NCI-H2196 treated with DMSO at 0.1 percent for 48 hours (cell line): Measurements from ENCODE around the gene CNTNAP5.

ENCODE experiments used
- DNase-seq: peaks from one replicate; lab custom pipeline; 2025; ENCODE audit not compliant: unreplicated experiment; lab: John Stamatoyannopoulos, UW

CNTNAP5 gene

DNA sequence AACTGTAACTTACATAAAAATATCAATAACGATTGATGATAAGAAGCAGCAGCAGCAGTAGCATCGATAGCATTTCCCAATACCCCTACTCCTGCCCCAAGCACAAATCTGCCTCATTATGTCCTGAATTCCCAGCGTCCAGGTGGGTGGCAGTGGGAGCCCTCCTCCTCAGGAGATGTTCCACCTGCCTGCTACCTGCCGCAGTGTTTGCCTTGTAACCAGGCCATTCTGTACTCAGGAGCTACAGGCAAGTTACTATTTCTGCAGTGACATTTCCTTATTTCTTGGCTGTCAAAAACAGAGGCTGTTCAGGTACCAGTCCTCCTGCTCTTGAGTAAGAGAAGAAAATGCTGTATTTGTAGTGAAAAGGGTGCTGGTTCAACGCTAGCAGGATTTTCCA, 236.4 kb downstream of the CNTNAP5 start:
- no peak for DNase-seq

GRCh38 chr2:124264551-124265091, 239.5 kb downstream of the CNTNAP5 start:
- no peak for DNase-seq

DNA sequence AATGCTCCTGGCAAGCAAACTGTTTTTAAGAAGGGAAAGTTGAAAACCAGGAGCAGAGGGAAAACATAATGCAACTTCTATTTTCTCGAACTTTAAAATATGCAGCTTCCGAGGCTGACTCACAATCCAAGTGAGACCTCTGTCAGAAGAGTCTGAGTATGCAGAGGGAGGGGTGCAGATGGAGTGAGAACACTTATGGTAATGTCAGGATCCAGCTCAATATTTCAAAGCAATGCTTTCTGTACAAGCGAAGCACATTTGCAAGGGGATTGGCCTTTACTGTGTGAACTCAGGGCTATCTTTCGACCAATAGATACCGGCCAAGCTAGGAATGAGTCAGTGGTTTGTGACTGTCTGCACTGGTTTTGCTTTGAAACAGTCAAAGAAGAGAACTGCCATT, 242.7 kb downstream of the CNTNAP5 start:
- DNase-seq: no peak

- no peak for DNase-seq
Observed at GRCh38 chr2:124269348-124269747, 244.3 kb downstream of the CNTNAP5 start.

GRCh38 chr2:124272261-124272841, 247.3 kb downstream of the CNTNAP5 start:
- DNase-seq: no peak

DNA sequence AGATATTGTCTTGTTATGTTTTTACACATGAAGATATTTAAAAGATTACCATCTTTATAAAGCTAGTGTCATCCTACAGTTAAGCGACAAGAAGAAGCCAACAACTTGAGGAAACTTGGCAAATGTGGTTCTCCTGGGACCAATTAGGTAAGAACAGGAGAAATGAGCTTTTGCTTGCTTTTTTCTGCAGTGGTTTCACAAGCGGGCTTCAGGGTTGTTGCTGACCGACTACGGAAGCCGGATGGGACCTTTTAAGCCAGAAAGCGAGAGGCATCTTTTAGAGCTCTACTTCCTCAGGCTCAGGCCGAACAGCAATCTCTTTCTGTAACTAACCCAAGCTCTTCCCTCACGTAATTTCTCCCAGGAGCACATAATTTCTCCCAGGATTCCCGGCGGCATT, 256.5 kb downstream of the CNTNAP5 start:
- no peak for DNase-seq

GRCh38 chr2:124283096-124283495, 258.0 kb downstream of the CNTNAP5 start:
- DNase-seq: peak; percentile 63

GRCh38 chr2:124286089-124286783, 261.1 kb downstream of the CNTNAP5 start:
- DNase-seq: no peak

DNA sequence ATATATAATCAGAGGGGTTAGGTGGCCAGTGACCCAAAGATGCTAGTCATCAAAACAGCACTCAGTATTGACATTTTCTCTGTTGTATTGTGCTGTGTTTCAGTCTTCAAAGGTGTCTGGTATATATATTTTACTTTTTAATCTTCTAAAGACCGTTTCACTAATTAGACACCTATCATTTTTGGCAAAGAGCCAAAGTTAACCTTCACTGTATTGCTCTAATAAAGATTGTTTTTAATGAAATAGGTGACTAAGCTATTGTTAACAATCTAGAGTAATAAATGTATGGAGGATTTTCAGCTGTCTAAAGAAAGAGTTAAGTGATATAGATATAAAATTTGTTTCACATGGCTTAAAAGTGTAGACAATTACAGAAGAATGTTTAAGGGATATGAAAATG, 264.0 kb downstream of the CNTNAP5 start:
- no peak for DNase-seq

DNA sequence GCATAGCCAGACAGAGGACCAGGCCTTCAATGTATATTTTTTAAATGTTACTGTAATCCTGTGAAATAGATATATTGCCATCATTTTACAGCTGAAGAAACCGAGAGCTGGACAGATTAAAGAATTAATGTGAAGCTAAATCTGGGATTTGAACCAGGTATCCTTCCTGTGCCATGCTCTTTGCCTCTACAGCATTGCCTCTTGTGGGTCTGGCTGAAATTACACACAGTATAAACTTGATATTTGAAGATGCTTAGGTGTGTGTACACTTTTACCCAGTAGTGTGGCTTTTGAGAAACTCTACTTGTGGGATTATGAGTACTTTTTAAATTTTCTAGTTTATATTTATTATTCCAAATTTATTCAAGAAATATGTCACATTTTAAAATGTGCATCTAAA, 264.5 kb downstream of the CNTNAP5 start:
- no peak for DNase-seq

DNA sequence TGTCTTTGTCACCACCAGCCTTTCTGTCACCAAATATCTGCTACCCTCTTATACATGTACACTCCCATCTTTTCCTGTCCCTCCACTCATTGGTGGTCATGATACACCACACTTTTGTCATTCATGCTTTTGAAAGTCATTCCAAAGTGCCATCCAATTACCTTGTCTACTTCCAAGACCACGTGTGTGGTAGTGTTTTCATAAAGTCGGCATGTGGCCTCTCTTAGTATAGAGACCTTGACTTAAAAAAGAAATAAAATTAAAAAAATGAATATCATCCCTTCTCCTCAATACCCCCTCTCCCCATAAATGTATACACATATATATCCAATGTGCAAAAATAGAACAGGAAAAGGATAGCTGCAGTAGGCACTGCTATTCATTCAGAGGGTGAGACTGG, 271.4 kb downstream of the CNTNAP5 start:
- no peak for DNase-seq

- no peak for DNase-seq
Observed at GRCh38 chr2:124301915-124302314, 276.8 kb downstream of the CNTNAP5 start.

DNA sequence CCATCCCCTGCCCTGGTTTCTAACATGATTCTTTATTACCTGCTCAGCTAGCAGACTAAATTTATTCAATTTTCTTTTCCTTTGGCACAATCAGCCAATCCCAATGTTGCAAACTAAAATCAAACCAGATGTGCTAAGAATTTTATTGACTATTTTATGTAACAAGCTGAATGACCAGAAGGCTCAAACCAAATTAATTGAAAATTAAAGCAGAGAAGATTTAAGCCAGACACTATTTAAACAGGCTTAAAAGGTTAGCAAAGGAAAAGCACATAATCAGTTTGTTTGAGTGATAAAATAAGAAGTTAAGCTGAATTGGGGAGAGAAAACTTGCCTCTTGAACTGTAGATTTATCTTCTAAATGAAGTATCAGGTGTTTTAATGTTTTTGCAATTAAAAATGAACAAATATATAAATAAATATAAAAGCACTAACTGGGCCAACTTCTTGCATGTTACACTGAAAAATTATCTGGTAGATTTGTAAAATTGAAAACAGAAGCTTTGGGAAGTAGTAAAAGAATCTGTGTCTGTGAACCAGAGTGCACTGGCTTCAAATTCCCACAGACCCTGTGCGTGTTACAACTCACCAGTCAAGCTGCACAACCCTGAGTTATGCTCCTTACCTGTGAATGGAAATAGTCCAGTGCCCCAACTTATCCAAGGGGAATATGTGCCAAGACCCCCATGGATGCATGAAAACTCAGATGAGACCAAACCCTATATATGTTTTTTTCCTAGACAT, 283.4 kb downstream of the CNTNAP5 start:
- DNase-seq: no peak

DNA sequence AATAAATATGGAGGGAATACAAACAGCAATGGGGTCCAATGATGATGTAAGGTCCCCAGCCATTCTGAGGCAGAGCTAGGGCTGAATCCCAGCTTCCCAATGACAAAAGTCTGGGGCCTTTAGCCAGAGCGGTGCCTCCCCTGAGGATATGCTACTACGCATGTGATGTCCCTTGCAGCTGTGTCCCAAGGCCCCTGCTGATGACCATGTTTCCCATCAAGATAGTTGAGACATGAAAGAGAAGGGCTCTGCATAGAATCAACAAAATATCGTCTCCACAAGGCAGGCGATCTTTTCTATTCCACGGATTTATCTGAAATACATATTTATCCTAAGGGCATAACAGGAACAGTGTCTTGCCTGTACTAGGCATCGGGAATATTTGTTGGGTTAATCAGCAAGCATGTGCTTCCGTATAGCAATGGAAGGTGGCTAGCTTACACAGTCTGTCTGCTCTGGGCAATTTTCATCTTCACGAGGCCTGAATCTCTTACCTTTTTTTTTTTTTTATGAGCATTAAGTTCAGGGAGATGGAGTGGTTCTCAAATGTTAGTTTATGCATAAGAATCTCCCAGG, 284.6 kb downstream of the CNTNAP5 start:
- no peak for DNase-seq

- no peak for DNase-seq
Observed at GRCh38 chr2:124310671-124311070, 285.6 kb downstream of the CNTNAP5 start.

DNA sequence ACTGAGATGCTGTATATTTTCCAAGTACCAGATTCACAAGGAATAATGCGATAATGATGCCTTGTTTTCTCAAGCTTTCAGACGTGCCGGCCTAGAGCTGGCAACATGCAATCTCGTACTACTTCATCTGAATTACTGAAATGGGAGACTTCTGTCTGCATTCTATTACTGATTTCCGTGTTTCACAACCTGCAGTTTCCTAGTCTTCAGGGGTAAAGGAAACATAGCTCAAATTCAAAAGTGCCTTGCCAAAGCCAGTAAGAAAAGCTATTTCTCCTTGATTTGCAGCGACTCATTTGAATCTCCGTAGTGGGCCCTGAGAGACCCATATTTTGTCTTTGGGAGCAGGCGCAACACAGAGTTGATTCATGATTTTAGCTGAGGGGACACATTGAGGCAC, 289.0 kb downstream of the CNTNAP5 start:
- DNase-seq: no peak

GRCh38 chr2:124315221-124315880, 290.3 kb downstream of the CNTNAP5 start:
- no peak for DNase-seq

GRCh38 chr2:124316133-124316532, 291.0 kb downstream of the CNTNAP5 start:
- DNase-seq: no peak

- peak; percentile 45 for DNase-seq
Observed at GRCh38 chr2:124316881-124317605, 292.0 kb downstream of the CNTNAP5 start.

DNA sequence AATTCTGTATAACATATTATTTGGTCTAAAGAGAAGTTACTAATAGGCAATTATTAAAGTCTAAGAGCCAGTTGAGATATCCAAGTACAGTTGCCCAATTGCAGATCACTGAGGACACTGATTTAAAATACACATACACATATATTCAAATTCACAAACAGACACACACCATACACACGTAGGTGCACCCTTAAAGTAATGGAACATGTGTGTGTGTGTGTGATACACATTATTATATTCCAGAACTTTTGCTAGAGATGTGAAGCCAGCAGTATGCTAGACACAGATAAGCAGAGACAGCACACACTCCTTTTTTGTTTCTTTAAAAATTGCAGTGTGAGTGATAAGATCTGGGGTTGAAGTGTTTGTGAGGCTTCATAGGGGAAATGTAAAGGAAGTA, 292.5 kb downstream of the CNTNAP5 start:
- no peak for DNase-seq
